Endometrial microvascular endothelial cells (primary cell): Measurements from ENCODE around the gene CD109. TPM values are rescaled to one million over a fixed set of nuclear protein-coding genes. Genes with fewer than 3 reads are reported as not detected.
"Not testable (repeated sequence)": the region's sequence is repeated elsewhere in the genome, so short reads cannot be mapped to it uniquely, and the experiment has no call there.

Source experiments
- in situ Hi-C: cut with HindIII; loops from 2 replicates; pipeline ENCODE4 v1.10.0; 2017; ENCODE audit warnings: low sequenced_read_pairs, low pct_unique_long_range_greater_than_20kb; ENCODE audit errors: inconsistent ontology term
- total RNA-seq: library from RNA; depleted of rRNA; stranded (reverse); fragments of >200 nt; gene quantifications from one replicate; pipeline ENCODE4 v1.2.3, GENCODE V29; 2015; ENCODE audit errors: inconsistent ontology term

CD109 gene
- 45.8 TPM for total RNA-seq

DNA sequence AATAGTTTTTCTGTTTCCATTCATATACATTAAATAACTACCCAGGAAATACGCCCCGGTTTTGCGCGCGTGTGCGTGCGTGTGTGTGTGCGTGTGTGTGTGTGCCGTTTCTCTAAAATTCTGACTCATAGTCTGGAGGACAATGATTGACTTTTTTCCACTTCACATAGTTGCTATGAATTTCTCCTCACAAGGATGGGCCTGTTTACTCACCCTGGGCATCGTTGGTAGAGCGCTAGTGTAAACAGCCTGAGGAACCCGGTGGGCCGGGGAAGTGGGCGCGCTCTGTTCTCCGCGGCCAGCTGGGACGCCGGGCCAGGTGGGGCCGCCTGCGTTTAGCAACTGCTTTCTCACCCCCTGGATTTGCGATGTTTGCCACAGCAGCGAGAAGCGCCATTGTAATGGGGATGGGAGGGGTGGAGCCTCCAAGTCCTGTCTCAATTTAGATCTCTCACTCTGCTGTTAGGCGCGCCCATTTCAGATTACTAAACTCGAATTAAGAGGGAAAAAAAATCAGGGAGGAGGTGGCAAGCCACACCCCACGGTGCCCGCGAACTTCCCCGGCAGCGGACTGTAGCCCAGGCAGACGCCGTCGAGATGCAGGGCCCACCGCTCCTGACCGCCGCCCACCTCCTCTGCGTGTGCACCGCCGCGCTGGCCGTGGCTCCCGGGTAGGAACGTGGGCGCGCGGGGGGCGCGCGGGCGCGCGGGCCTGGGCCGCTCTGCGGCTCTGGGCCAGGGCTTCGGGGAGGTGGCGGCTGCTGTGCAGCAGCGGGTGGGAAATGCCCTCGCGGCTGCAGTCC lies at the start of gene CD109:
CD109 (plus strand) TSS at position 585 of the 803 bp plus-strand sequence; CDS start at position 598, 13 bp downstream.
- in situ Hi-C loops = no loop called here

DNA sequence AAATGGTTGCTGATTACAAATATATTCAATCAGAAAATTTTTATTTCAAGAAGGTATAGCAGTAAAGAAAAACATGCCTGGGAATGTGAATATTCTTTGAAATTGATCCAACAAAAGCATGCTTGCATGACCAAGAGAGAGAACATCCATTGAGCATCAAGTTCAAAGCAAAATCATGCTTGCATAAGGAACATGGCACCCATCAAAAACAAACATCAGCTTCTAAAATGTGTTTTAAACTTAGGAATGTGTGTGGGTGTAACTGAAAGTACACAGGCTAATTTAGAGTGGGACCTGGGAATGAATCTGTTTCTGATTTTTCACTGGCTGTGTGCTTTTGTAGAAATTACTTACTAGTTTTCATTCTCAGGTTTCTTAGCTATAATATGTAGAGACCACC lies 47.8 kb upstream of the CD109 start:
- in situ Hi-C loops = no loop called here

DNA sequence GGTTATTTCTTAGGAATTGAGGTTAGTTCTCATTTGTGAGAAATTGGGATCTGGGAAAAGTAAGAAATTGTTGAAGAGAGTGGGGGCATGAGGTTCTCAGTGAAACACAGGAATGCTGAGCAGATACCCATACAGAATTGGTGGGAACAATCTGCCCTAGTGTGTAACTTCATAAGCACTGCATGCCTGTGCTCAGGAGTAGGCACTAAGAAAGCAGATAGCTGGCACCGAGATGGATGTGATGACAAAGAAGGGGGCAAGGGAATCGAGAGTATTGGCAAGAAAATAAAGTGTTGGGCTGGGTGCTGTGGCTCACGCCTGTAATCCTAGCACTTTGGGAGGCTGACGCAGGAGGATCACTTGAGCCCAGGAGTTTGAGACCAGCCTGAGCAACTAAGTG lies 46.2 kb upstream of the CD109 start:
- in situ Hi-C loops = no loop called here

DNA sequence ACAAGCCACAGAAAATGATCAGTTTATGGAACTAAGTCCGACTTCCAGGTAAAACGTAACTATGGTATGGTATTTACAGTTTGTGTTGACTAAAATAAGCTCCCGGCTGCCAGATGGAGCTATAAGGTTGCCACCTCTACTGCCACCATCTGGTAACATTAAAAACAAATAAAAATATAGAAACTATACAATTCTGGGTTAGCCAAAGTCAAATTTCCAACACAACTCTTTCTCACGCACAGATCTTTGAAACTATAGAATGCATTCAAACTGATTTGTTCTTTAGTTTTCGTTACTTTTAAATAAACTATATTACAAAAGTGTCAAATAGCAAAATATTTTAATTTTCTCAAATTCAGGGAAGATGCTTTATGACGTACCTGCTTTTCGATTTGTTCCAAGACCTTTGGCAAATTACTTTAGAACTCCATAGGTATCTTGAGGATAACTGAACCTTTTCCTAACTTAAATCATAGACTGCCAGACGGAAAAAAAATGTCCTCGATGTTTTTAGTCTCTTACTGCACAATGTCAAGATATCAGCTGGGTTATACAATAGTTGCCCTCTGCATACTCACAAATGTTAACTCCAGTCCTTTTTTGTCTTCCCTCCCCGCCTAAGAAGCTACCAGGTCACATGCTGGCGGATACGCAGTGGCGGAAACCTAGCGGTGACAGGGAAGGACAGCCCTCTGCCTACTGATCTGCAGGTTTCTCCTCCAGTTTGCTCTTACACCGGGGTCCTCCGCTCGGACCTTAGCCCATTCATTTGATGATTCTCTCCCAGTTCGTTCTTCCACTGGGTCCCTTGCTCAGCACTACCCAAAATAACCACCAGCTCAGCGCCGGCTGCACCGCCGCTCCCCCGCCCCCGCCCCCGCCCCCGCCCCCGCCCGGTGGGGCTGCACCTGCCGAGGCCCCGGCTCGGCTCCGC lies 43.1 kb upstream of the CD109 start:
- in situ Hi-C loops = no loop called here

DNA sequence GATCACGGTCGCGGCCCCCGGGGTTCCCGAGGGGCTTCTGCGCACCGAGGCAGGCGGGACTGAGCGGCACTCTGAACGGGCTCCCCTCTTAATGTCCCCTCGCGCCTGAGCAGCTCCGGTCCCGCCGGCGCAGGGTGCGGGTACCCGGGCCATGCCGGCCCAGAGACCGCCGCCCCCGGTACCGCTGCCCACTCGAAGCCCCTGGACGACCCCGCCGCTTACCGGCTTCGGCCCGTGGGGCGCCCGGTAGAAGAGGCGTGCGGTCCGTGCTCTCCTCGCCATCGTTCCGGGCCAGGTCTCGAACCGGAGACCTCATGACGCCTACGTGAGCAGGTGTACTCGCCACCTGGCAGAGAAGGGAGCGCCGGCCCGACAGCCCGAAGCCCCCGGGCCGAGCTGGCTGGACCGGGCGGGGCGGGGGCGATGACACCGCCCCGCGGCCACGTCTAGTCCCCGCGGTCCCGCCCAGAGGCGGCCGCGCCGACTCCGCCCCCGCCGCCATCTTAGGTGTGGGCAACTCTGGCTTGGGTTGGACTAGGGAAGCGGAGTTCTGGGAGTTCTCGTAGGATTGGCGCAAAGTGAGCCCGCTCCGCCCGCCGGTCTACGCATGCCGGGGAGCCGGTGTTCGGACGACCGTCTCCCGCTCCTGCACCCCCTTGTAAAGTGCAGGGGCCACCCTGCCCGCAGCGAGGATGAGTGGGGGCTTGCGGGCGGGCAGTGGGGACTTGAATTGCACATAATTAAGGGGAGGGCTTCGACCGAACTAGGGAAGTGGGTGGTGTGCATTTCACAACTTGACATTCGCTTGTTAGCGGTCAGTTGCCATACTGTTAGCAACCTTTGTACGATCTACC lies 42.2 kb upstream of the CD109 start, which contains the start of gene SLC17A5:
SLC17A5 (minus strand) TSS at position 422 of the 854 bp plus-strand sequence; CDS start at position 316, 106 bp downstream.
- in situ Hi-C loops = no loop called here

DNA sequence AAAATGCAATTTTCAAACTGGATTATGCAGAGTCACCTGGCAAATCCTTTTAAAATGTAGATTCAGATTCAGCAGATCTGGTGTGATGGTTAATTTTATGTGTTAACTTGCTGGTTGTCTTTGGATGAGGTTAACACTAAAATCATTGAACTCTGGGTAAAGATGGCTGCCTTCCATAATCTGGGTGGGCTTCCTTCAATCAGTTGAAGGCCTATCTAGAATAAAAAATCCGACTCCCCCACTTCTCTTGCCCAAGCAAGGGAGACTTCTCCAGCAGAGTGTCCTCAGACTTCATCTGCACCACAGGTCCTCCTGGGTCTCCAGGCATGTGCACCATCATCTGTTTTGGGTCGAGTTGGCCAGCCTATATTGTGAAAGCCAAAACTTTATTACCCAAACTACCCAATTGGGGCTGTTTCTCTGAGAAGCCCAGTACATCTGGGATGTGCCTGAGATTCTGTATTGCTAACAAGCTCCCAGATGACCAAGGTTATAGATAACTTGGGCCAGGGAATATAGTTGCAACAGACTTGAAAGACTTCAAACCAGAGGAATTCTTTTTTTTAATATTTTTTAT lies 40.6 kb upstream of the CD109 start:
- in situ Hi-C loops = no loop called here

DNA sequence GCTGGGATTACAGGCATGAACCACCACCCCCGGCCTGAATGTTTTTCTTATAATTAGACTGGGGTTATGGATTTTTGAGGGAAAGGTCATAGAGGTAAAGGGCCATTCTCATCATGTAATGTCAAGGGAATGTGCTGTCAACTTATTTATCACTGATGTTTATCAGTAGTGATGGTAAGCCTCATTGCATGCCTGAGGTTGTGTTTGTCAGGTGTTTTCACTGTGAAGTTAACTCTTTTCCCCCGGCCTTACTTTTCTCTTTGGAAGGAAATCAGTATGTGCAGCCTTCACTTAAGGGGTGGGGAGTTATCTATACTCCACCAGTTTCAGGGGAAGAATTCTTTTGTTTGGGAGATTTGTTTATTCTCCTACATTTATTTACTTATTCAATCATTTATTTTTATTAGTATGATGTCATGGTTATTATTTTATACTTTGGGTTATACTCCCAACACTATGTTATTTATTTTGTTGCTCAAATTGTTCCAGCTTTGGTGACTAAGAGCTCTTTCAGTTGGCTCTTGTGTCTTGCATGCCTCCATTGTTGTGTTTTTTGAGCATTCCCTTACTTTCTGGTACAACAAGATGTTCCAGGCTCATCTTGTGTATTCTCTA lies 39.4 kb upstream of the CD109 start:
- in situ Hi-C loops = no loop called here

DNA sequence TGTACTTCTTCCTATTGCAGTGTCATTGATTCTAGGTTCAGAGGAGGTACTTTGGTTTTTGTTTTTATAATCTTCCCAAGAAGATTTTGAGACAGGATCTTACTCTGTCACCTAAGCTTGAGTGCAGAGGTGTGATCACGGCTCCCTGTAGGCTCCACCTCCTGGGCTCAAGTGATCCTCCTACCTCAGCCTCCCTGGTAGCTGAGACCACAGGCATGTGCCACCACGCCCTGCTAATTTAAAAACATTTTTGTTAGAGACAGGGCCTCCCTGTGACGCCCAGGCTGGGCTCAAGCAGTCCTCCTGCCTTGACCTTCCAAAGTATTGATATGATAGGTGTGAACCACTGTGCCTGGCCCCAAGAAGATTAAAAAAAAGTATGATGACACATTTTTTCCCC lies 38.8 kb upstream of the CD109 start:
- in situ Hi-C loops = no loop called here

DNA sequence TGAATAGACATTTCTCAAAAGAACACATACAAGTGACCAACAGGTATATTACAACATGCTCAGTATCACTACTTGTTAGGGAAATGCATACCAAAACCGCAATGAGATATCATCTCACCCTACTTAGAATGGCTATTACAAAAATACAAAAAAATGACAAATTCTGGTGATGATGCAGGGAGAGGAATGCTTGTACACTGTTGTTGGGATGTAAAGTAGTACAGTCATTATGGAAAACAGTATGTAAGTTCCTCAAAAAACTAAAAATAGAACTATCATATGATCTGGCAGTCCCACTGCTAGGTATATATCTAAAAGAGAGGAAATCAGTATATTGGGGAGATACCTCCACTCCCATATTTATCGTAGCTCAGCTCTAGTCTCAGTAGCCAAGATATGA lies 31.3 kb upstream of the CD109 start:
- in situ Hi-C loops = no loop called here

DNA sequence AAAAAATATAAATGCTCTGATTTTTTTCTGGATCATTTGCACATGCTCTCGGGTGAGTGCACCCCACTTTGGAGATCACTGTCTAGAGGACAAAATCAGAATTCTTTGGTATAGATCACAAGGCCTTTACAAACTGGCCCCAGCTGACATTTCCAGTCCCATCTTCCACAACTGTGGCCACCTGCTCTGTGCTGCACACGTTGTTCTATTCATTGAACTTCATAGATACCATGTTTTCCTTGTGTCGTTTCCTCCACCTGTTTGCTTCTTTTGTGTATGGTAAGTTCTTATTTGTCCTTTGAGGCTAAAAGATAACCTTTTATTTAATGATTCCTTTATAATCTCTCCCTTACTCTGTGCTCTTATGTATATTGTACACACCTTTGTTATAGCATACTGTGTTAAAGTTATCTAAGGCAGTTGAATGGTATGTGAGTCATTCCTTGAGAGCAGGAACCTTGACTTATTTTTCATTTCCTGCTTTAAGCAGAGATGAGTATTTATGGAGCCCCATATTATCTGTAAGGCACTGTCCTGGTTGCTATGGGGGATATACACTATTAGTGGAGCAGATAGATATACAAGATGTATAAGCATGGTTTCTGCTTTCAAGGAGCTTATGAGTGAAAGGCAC lies 30.2 kb upstream of the CD109 start:
- in situ Hi-C loops = no loop called here

DNA sequence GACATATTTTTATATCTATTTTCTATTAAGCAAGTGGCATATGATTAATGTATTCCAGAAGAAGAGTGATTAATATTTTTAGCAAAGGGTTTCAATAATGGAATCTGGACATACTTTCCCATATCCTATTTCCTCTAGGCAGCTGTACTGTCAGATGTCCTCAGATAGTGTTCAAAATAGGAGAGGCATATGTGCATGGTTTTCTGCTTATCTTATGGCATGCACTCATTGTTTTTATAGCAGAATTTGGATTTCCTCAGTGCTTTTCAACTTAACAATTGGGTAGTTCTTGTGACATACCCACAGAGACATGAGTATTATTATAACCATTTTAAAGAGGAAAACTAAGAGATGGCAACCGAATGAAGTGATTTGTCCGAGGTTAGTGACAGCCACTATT lies 29.6 kb upstream of the CD109 start:
- in situ Hi-C loops = no loop called here

DNA sequence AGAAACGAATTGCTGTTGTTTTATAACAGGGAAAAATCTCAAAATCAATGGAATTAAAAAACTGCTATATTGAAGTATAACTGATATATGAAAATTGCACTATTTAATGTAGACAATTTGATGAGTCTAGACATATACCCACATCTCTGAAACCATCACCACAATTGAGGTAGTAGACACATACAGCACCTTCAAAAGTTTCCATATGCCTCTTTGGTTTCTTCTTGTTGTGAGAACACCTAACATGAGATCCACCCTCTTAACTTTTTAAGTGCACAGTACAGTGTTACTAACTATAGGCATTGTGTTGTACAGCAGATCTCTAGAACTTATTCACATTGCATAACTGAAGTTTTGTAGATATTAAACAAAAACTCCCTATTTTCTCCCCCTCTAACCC lies 28.2 kb upstream of the CD109 start:
- in situ Hi-C loops = no loop called here

DNA sequence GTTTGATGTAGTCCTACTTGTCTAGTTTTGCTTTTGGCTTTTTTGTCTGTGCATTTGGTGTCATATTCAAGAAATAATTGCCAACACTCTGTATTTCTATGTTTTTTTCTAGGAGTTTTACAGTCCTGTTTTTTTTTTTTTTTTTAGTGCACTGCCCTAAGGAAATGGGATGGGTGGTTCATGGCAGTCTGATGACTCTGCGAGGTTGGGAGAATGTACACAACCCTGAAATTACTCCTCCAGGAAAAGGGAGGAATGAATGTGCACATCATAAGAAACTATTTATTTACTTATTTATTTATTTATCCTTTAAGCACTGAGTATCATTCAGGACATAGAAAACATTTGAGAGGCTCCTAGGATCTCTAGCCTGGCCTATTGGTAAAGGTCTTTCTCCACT lies 27.0 kb upstream of the CD109 start:
- in situ Hi-C loops = no loop called here

DNA sequence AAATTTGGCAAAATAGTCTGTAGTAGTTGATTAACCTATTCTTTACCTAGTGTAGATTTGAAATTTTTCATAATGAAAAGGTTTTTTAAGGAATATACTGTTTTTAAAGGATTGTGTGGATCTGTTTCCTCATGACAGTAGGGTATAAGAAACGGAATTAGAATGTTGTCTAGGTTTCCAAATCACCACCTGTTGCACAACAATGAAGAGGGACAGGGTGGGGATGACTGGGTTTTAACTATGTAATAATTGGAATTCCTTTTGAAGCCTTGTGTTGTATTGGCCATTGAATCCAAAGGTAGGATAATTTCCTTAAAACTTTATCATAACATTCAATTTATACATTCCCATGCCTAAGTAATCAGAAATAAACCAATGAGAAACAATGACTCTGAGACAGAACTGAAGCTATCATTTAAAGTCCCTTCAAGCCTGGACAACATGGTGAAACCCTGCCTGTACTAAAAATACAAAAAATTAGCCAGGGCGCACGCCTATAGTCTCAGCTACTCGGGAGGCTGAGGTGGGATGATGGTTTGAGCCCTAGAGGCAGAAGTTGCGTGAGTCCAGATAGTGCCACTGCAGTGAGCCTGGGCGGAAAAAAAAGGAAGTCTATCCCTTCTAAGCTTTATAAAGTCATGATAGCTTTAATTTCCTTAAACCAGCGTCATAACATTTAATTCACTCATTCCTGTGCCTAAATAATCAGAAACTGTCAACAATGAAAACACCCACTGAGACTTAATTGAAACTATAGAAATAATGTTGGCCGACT lies 23.9 kb upstream of the CD109 start:
- in situ Hi-C loops = no loop called here

DNA sequence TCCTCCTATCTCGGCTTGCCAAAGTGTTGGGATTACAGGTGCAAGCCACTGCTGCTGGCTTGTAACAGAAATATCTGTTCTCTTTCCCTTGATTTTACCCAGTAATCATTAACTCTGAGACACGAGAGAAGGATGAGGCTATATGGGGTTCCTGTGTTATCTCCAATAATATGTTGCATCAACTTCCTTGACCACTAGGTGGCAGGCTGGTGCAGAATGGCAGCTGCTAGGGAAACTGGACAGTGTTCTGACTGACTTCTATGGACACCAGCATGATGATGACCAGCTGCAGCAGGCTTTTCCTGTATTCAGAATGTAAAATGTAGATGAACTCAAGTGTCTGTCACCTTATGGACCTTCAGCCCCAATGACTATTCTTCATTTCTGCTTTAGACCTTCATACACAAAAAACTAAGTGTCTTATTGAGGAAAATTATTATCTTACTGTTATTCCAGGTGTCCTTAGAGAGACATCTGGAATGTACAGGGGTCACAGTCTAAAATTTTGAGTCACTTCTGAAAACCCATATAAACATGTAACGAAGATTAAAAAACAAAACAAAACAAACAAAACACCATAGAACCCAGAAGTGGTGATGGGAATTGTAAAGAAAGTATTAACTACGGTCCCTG lies 20.4 kb upstream of the CD109 start:
- in situ Hi-C loops = no loop called here

DNA sequence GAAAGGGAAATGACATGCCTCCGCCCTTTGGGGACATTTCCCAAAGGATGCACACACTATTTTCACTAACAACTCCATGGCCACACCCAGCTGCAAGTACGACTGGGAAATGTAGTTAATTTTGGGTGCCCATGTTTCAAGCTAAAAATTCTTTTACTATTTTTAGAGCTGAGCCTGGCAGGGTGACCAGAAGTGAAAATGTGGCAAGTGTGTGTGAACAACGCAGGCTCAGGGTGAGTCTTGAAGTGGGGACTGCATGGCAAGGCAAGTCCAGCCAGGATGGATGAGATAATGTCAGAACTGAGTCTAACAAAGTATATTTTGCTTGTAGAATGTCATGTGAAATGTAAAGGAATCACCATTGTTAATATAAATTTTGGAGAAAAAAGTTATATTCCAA lies 17.0 kb upstream of the CD109 start:
- in situ Hi-C loops = no loop called here

DNA sequence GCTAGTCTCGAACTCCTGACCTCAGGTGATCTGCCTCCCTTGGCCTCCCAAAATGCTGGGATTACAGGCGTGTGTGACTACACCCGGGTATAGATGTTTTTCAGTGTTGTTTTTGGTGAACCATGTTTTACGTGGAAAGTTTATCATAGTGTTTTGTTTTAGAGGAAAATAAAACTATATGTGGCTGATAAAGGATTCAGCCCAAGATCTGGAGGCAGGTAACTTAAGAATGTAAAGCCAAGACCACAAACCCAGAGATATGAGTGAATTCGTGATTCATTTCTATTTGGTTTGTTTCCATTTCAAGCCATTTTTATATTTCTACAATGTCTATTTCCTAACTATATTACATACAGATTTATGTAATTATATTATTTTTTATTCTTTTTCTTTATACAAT lies 16.2 kb upstream of the CD109 start:
- in situ Hi-C loops = not testable (repeated sequence)
